ENCODE data around the gene PRR36.

GRCh38 chr19:7868326-7868670, 5.9 kb downstream of the PRR36 start:
- TF ChIP-seq CTCF (conservative IDR thresholded peaks at IDR 0.05; ENCODE audit: low read depth, low read length): no peak
- TF ChIP-seq EZH2 (IDR thresholded peaks at IDR 0.05; ENCODE audit: borderline replicate concordance, low read depth, low read length, poor library complexity, severe bottlenecking): no peak

Data from A673 (cell line).